Activated gamma-delta T cell treated with Interleukin-2 at 50 U/mL for 16 hours (primary cell): ENCODE measurements around the gene SAP30.

Source experiments
- DNase-seq: peaks from one replicate; pipeline ENCODE4 v3.0.0-alpha.2; 2020

The SAP30 gene

DNA sequence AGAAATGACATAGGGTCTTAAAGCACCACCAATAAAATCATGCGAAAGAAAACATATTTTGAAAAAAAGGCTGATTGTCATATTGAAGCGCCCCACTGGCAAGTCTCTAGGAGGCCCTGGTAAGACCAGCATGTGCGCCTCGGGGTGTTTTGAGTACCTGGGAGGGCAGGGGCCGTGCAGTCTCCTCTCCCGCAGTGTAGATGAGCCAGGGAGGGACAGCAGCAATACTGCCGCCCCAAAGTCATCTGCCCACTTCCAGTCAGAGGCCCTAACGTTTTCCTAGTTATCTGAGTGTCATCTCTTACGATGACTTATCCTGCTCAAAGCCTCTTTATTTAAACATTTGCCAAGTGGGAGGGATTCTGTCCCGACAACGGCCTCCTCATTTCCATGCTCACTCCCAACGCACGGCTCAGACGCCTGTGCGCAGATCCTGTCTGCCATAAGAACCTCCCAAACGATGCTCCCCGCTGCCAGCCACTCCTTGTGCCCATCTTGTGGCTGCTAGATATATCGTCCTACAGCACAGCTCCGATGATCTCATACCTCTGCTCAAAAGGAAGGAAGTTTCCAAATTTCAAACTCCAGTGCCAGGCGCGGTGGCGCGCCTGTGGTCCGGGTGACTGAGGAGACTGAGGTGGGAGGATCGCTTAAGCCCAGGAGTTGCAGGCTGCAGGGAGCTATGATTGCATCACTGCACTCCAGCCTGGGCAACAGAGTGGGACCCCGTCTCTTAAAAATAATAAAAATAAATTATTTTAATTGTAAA is 45.3 kb downstream of the SAP30 start:
- no peak for DNase-seq

DNA sequence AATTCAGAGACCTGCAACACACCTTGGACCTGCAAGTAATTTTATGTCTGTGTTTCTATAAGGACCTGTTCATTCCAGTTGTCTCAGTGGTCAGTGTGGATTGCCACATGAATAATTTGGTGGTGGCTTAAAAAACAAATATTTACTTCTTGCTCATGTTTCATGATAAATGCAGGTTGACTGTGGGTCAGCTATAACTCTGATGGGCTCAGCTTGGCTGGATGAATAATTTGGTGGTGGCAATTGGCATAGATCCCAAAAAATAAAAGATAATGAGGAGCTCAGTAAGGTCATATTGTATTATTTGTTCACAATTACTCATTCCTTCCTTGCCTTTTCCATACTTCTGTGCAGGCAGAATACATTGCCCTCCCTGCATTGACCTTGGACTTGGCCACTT is 47.1 kb downstream of the SAP30 start:
- no peak for DNase-seq

DNA sequence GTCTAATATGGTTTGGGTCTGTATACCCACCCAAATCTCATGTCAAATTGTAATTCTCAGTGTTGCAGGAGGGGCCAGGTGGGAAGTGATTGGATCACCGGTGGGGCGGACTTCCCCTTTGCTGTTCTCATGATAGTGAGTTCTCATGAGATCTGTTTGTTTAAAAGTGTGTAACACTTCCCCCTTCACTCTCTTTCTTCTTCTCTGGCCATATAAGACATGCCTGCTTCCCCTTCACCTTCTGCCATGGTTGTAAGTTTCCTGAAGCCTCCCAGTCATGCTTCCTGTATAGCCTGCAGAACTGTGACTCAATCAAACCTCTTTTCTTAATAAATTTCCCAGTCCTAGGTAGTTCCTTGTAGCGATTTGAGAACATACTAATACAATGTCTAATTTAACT is 47.9 kb downstream of the SAP30 start:
- DNase-seq, result no peak

DNA sequence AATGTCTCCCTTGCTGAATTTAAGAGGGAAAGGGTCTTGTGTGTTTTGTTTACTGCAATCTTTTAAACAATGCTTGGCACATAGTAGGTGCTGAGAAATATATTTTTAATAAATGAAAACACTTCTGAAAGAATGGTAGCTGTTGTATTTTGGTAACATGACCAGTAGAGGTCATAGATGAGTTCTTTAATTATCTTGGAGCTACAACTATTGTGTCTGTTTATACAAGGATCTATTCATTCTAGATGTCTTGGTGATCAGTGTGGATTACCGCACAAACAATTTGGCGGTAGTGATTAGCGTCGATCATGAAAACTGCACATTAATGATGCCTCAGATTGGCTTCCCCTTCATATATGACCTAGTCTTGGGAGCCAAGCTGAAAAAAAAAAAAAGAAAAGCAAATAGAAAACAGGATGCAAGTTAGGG is 49.6 kb downstream of the SAP30 start:
- DNase-seq, result no peak

DNA sequence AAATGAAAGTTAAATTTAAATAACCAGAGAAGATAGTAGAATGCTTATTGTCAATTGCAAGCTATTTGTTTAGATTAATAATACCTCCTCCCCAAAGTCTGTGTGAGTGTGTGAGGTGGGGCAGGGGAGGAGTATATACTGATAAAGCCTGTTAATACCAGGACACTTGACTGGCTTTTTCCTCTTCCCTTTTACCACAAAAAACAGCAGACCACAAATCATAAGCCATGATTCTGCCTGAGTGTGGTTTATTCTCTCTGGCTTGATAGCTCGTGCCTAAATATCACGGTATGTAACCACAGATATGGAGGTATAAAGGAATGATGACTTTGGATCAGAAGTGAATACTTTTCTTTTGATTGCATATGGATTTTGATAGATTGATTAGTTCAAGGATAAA is 50.0 kb downstream of the SAP30 start:
- no peak for DNase-seq

DNA sequence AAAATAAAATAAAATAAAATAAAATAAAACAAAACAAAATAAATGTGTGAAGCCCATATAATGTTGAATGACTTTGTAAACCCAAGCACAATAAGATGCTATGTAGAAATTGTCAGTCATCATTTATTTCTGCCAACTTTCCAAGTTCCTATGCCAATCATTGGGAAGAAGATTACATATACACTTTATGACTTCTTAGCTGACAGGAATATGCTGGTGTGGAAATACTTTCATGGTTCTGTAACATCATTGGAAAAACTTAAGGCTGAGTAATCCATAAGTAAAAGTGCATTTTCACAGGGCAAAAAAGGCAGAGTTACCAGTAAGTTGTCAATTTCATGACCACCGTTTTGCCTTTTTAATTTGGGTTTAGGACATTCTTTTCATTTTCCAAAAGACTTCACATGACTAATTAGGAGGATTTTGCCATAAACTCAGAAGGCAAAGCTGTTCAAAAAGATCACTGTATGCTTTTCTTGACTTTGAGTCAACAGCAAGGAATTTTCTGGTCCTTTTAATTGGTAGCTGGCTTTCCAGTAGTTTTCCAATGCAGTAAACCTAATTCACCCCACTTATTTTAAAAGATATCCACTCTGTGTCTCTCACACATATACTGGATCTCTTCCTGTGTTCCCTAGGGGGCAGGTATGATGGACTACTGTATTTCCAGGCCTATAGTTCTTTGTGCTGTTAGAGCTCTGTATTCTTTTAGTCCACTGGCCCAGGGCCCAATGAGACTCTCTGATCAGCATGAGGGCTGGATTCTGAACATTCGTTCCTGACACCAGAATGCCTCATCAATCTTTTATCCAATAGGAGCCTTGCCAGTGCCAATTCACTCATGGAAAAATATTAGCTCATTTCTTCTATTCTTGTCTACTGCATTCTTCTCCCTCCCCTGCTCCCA is 54.4 kb downstream of the SAP30 start:
- no peak for DNase-seq

DNA sequence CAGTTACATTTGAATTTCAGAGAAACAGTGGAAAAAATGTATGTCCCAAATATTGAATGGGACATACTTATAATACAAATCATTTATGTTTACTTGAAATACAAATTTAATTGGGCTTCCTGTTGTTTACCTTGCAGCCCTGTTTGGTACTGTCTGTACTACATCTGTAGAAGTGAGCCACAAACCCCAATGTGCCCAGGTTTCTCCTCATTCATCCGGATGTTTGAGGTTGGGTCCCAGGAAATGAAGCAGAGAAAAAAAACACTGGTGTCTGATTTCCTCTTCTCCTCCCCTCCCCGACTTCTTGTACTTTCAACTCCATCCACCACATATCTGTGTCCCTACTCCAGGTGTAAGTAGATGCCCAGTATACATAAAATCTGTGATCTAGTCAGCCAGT is 55.3 kb downstream of the SAP30 start:
- no peak for DNase-seq
